NCI-H187 (cell line): ENCODE data around the gene C20orf141.
"Not testable (repeated sequence)": the region's sequence is repeated elsewhere in the genome, so short reads cannot be mapped to it uniquely, and the experiment has no call there.

ENCODE experiments used
- DNase-seq, 2 experiments: peaks; one replicate each; lab custom pipeline; 2025; lab: John Stamatoyannopoulos, UW

C20orf141 gene, protein sequence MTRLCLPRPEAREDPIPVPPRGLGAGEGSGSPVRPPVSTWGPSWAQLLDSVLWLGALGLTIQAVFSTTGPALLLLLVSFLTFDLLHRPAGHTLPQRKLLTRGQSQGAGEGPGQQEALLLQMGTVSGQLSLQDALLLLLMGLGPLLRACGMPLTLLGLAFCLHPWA

DNA sequence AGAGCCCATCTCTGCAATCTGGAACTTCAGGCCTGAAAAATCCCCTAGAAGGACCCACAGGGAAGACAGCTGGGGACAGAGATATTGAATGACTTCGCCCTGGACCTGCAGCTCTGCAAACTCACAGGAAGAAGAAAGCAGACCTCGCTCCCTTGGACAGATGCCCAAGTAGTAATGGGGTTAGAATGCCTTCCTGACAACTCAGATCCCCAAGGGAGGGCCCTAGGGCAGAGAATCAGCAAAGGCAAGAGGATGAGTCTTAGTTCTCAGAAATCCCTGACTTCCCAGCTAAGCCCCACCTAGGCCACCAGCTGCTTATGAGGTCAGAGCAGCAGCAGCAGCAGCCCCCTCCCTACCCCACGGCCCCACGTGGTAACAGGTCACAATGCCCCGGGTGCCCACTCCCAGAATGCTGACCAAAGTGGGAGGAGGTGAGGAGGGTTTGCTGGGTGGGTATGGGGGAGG, at the start of gene C20orf141:
Gene C20orf141, plus strand, starts transcription at position 401 of the 465 bp plus-strand sequence. CDS start 198 bp downstream, outside the sequence.
- DNase-seq = no peak

GRCh38 chr20:2767768-2768631, 46.8 kb upstream of the C20orf141 start:
- DNase-seq = no peak

- no peak for DNase-seq
Measured at GRCh38 chr20:2768632-2769015, 46.2 kb upstream of the C20orf141 start.

DNA sequence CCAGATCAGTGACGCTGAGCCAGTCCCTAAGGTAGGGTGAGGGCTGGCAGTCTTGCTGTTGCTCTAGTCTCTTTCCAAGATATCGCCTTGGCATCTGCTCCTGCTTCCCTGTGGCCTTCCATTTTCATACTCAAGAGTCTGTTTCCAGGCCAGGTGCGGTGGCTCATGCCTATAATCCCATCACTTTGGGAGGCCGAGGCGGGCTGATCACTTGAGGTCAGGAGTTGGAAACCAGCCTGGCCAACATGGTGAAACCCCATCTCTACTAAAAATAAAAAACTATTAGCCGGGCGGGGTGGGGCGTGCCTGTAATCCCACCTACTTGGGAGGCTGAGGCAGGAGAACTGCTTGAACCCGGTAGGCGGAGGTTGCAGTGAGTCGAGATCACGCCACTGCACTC, 44.7 kb upstream of the C20orf141 start:
- DNase-seq = not testable (repeated sequence)

GRCh38 chr20:2771631-2772080, 43.1 kb upstream of the C20orf141 start:
- no peak for DNase-seq

- DNase-seq = no peak
Measured at GRCh38 chr20:2773812-2774211, 41.0 kb upstream of the C20orf141 start.

DNA sequence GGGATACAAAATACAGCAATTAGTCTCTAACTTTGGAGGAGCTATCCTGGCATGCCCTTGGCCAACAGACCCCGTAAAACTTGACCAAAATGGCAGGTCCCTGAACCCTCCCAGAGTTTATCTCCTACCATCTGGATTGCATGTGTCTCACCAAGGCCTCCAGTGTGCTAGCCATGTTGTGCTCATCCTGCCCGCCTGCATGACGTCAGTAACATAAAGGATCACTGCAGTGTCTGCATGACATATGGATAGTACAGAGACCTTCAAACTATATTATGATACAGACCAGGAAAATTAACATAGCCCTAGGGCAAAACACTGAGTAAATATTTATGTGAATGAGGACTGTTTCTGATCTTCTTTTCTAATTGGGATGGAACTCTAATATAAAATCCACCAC, 39.6 kb upstream of the C20orf141 start:
- DNase-seq = no peak

GRCh38 chr20:2778602-2779321, 36.0 kb upstream of the C20orf141 start:
- DNase-seq = no peak

- DNase-seq = no peak
Measured at GRCh38 chr20:2780948-2781347, 33.8 kb upstream of the C20orf141 start.

GRCh38 chr20:2783908-2784566, 30.8 kb upstream of the C20orf141 start:
- no peak for DNase-seq

DNA sequence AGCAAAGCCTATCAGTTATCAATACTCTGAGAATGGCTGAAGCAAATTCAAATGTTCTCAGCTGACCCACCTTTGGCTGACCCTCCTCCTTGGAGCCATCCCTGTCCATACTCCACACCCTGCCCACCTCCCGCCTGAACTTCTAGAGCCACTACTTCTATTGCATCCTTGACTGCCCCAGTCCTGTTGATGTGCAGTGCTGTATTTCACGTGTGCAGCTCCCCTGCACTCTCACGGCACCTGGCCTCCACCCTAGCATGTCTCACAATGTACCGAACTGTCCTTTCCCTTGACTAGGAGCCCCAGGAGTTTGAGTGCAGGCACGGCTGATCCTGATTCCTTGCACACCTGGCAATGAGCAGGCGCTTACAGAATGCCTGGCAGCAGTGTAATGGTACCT, 21.3 kb upstream of the C20orf141 start:
- no peak for DNase-seq

DNA sequence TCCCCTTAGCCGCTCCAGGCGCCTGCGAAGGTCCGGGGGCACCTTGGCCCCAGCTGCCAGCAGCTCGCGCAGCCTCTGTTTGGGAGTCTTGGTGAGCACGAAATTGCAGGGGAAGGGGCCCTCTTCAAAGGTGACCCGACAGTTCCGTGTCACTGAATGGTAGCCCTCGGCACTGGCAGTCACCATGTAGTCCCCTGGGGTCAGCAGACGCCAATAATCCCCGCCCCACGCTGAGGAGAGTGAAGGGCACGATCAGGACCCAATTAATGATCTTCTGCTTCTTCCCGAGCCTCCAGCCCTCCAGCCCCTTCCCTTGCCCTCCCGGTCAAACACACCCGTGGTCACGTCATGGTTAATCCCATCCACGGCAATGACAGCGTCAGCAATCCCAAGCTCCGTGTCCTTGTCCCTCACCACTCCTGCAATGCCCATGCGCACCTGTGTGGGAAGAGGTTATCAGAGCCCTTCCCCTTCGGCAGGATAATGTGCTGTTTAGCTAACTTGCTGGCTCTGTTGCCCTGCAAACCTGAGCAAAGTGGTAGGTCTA, 20.5 kb upstream of the C20orf141 start:
- DNase-seq = no peak

GRCh38 chr20:2794866-2795447, 19.8 kb upstream of the C20orf141 start:
- no peak for DNase-seq

GRCh38 chr20:2795451-2795850, 19.3 kb upstream of the C20orf141 start:
- DNase-seq = no peak

DNA sequence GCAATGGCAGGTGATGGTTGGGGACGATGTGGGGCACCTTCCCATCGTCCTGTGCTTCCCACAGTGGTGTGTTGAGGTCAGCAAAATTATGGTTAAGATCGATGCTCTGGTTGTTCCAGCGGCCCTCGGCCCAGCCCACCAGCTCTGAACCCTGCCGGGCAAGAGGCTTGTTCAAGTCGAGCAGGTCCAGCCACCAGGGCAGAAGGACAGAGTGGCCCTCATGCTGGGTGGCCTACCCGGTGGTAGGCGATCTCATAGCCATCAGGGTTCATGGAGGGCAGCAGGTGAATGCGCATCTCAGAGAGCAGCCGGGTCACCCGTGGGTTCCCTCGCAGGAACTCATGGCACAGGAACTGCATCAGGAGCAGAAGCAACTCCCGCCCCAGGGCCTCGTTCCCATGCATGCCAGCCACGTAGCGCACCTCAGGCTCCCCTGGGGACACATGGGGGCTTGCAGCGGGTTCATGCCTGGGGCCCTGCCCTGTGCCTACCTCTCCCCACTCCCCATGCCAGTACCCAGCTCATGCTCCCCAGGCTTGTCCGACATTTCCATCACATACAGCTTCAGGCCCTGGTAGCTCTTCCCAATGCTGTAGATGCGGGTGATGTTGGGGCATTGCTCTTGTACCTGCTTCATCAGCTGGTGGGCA, 18.7 kb upstream of the C20orf141 start:
- DNase-seq = no peak

DNA sequence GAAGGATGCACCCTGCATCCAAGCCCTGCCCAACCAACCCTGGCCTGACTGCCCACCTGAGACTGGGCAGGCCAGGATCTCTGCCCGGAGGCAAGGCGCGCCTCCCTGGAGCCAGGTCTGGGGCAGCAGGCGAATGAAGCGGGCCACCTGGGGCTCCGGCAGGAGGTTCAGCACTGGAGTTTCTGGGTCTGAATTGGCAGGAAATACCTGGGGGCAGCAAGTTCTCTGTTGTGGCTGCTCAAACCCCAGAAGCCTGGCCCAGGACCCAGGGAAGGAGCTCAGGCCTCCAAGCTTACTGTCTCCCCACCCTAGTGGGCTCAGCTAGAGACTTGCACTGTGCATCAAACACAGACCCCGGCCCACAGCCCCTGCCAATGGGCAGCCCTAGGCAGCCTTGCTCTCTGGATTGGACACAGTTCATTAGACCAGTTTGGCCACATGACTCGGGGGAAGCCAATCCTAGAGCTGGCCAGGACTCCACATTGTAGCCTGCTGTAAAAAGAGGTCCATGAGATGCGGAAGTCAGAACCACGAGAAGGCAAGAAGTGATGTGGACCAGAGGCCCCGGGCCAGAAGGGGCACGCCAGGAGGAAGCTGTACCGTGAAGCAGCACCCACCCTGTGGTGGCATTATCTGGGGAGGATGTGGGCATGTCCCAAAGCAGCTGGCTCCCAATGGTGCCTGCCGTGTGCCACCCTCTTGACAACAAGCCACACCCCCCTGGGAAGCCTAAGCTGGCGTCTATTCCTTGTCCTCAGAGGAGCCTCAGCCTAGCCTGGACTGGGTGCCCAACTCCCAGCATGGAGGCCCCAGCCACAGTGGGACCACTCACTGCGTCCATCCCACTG, 17.4 kb upstream of the C20orf141 start:
- DNase-seq = no peak

GRCh38 chr20:2798095-2798805, 16.5 kb upstream of the C20orf141 start:
- no peak for DNase-seq

DNA sequence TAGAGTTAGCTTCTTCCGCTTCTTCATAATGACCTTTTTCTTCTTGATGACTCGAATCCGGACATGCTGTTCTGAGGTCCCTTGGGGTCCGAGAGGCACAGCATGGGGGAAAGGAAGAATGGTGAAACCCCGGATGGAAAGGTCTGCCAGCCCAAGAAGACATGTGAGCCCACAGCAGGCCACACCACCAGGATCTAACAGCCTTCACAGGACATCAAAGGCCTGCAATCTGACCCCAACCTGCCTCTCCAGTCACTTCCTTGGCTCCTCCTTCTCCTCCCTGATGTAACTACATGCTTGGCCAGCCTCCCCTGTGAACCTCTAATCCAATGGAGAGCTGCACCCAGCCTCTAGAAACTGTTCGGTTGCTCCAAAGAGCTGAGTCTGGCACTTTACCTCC, 16.0 kb upstream of the C20orf141 start:
- DNase-seq = no peak

- no peak for DNase-seq
Measured at GRCh38 chr20:2799271-2799670, 15.5 kb upstream of the C20orf141 start.
